ENCODE measurements around the gene CYB5A.
A peak's percentile ranks its signal among the peaks of the same experiment; 100 is the strongest.
"Not testable (repeated sequence)": the region's sequence is repeated elsewhere in the genome, so short reads cannot be mapped to it uniquely, and the experiment has no call there.

The CYB5A gene

DNA sequence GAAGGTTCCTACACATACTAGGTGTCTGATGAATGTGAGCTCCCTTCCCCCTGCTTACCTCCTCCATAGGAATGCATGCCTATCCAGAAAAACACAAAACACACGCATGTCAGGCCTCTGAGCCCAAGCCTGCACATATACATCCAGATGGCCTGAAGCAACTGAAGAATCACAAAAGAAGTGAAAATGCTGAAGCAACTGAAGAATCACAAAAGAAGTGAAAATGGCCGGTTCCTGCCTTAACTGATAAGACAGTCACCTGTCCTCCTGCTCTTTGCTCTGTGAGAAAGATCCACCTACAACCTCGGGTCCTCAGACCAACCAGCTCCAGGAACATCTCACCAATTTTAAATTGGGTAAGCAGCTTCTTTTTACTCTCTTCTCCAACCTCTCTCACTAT, 1.2 kb upstream of the CYB5A start:
- not testable (repeated sequence) for DNase-seq

DNA sequence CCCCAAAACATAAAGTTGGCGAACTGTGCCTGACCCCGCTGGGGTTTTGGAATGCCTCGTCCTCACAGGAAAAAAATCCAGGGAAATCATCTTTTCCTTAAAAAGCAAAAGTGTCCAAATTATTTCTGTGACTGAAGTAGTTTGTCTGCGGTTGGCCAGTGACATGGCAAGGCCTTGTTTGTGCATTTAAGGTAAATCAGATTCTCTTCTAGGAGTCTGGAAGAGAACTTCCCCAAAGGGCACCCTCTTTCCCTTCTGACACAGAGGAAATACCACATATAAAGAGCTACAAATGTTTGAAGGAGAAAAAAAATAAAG, 737 bp upstream of the CYB5A start:
- DNase-seq = no peak

DNA sequence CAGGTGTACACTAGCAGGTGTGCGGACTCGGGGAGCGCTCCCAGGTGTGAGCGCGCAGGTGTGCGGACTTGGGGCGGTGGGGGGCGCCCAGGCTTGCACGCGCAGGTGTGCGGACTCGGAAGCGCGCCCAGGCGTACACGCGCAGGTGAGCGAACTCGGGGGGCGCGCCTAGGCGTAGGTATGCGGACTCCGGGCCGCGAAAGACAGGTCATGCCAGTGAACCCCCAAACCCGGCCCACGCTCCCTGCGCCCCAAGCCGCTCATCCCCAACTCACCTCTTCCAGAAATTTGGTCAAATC, 342 bp downstream of the CYB5A start:
- DNase-seq = no peak

DNA sequence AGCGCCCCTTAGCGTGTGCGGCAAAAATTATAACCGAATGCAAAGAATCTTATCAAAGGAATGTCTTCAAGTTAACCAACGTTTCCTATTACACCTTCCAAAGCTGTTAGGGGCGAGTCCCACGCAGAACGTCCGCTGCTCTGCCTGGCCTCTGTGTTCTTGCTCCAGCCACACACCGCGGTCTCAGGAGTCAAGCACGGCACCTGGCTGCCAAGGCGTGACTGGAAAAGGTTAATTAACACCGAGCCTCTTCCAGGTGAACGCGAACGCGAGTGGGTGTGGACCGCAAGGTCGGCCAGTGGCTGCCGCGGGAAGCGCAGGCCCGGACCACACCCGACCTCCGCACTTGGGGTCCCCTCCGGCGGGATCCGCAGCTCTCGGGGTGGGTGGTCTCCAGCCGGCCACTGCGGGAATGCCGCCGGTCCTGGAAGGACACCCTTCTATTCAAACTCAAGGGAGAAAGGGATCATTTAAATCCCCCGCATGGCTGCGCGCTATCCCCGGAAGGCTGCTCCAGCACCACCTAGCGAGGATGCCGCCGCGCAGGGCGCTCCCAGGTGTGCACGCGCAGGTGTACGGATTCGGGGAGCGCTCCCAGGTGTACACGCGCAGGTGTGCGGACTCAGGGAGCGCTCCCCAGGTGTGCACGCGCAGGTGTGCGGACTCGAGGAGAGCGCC, 830 bp downstream of the CYB5A start:
- peak; percentile 64 for DNase-seq

DNA sequence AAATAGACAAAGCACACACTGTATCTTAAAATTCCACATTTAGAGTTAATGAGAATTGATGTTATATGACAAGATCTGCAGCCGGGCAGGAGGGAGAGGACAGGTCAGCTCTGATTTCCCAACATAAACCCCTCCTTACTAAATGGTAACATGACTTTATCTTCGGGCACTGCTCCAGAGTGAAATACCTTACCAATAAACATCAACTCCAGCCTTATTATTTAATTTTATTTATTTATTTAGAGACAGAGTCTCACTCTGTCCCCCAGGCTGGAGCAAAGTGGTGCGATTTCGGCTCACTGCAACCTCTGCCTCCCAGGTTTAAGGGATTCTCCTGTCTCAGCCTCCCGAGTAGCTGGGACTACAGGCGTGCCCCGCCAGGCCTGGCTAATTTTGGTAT, 1.7 kb downstream of the CYB5A start:
- peak; percentile 13 for DNase-seq

DNA sequence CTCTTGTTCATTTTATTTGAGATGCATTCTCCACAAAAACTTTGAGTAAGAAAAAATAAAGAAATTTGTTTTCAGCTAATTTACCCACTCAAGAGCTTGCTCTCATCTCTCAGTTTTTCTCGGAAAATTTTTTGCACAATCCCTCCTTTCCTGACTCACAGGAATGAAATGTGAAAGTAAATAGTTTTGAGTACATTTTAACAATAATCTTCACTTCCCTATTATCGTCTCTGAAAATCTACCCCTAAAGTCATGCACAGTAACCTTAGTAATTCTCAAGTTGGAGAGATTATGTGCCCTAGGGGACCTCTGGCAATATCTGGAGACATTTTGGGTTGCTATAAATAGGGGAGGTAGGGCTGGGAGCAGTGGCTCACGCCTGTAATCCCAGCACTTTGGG, 2.6 kb downstream of the CYB5A start:
- DNase-seq = no peak

DNA sequence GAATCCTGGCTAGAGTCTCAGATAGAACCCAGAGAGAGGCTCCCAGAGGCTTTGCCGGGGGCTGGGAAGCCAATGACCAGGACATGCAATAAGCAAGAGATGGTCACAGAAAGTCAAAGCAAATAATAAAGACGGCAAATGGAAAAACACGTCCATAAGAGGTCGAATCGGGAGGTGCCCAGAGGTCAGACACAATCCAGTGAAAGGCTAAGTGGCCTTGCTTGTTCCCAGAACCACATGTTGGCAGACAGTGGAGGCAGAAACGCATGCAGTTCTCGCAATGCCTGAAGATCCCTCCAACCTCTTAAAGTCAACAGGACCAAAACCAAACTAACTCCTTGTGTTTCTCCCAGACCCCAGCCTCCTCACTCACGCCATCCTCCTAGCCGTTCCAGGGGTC, 3.0 kb downstream of the CYB5A start:
- DNase-seq = peak; percentile 19

DNA sequence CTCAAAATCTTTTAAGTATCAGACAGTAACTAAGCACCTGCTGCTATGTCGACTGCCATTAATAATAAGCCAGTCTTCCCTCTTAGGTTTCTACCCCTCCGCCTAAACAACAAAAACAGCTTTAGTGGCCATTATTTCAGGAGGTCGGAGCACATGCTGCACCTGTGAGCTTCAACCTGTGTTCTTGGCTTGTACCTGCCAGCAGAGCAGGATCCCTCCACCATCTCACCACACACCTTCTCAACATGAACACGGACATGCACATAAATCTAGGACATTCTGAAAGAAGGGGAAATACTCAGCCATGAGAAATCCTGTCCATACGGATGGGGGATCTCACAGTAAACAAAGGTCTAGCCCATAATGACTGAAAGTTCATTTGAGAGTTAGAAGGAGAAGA, 3.7 kb downstream of the CYB5A start:
- DNase-seq = peak; percentile 46

DNA sequence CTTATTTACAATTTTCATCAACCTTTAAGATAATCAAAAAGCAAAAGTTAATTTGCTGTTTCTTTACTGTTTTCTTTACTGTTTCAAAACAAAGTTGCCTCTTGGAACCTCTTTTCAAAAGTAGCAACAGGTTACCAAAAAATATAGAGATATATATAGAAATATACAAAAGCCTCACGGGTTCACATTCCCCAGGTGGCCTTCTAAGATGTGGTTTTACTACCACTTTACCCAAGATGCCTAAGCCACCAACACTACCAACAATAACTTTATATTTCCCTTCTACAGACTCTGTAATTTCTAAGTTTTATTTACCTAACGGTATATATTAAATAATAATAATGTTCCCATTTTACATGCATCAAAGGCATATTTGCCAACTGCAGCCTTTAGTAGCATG, 4.9 kb downstream of the CYB5A start:
- no peak for DNase-seq

DNA sequence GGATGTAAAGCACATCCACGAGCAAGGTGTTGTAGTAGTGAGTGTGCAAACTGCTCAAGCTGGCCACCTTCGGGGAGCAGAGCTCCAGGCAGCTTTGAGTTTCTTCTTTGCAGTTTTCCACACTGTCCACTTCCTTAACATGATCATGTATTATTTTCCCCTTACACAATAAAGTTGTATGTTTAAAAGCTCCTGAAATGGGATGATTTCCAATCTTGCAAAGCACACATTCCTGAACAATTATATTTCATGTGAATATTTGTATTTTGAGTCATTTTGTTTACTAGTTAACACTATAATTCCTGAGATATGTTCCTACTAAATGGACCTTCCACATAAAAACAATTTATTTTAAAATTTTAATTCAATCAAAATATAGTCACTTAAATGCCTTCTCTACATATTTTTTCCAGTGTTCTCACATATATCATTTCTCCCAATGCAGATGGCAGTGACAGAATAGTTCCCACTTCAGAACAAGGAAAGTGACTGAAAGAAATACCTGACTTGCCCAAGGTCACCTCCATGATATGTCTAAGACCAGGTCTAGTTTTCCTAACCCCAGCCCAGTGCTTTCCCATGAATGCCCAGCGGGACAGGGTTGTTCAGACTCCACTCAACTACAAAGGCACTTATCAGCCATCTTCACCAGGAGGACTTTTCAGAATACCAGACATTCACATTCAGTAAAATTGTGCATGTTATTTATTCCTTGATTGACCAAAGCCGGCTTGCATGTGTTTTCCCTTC, 5.5 kb downstream of the CYB5A start:
- no peak for DNase-seq

DNA sequence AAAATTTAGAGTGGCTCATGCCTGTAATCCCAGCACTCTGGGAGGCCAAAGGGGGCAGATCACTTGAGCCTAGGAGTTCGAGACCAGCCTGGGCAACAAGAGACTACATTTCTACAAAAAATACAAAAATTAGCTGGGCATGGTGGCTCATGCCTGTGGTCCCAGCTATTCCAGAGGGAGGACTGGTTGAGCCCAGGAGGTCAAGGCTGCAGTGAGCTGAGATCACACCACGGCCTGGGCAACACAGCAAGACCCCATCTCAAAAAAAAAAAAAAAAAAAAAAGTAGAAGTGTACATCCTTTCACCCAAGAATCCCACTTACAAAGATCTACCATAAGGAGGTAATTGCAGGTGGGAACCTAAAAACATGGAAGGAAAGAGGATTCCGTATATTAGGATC, 6.2 kb downstream of the CYB5A start:
- not testable (repeated sequence) for DNase-seq

DNA sequence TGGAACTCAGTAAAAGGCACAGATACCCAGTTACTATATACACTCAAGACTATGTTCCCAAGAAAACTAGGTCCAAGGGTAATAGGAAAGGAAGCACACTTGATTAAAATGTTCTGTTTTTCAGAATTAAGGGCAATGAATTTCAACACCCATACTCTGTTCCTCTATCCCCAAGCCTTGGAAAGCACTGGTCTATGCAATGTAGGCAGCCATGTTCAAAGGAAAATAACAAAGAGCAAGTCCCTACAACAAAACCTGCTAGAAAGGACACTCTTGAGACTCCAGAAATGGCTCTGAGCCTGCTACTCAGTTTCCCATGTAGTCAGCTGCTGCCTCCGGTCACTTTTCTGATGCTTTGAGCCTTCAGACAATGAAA, 6.8 kb downstream of the CYB5A start:
- DNase-seq = no peak

DNA sequence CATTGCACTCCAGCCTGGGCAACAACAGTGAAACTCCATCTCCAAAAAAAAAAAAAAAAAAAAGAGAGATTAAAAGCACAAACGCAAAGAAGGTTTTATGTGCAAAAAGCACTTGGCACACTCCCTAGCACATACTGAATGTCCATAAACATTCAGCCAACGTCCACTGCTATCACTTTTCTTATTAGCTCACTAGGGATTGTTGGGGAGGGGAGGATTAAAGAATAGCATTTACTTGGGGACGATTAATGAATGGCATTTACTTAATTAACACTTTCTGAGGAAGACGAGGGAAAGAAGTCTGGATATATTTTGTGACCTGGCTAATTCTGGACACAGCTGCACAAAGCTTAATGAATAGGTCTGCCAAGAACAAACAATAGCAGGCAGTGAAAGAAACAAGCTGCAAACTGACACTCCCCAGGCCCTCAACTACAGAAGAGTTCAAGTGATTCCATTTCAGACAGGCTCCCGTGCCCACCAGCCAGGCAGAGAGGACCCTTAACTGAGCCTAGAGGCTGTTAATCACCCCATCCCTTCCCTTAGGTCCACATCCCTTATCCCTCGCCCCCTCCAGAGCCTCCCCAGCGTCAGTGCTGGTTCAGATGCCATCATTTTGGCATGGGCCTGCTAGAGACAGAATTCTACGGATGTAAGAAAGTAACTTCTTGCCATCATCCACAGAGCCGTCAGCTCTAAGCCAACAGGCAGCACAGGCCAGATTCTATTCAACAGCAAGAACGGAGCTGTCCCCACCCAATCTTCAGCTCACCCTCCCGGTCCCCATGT, 7.4 kb downstream of the CYB5A start:
- DNase-seq = no peak

DNA sequence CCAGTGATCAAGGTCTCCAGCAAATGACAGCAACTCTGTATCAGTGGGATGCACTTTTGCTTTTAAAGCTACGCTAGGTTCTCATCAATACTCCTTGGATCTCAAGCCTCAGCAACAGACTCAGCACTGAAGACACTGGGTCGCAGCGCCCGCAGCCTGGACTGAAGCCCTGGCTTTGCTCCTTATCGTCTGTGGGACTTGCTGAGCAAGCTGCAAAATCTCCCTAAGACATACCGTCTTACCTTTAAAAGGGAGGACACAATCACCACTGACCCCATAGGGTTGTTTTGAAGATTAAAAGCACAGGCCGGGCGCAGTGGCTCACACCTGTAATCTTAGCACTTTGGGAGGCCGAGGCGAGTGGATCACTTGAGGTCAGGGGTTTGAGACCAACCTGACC, 8.1 kb downstream of the CYB5A start:
- DNase-seq = no peak

DNA sequence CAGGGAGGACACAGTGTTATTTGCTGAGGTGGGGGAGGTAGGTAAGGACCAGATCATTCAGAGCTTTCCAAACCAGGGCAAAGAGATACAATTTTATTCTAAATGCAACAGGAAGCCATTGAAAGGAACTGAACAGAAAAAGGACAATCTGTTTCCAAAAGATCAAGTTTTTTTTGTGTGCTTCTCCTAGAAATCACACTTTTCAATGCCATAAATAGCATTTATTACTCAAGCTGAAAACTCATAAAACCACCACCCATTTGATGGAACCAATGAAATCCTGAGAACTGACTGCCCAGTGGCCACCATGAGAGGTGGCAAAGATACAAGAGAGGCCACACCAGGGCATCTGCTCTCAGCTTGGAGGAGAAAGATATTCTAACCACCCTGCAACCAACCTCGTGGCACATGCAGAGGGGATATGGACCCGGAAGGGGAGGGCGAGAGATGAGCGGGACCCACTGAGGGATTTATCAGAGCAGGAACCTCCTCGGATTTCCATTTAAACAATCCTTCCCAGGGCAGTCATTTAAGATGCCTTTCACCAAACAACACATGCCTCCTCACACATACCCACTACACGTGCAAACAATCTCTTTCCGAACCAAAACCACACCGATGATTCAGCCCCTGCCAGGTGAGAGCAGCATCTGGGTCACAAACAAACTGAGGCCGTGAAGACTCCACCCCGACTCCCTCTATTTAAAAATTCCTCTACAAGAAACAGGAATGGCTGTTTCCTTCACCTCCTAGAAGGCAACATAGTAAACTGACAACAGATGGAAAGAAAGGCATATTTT, 8.8 kb downstream of the CYB5A start:
- no peak for DNase-seq

DNA sequence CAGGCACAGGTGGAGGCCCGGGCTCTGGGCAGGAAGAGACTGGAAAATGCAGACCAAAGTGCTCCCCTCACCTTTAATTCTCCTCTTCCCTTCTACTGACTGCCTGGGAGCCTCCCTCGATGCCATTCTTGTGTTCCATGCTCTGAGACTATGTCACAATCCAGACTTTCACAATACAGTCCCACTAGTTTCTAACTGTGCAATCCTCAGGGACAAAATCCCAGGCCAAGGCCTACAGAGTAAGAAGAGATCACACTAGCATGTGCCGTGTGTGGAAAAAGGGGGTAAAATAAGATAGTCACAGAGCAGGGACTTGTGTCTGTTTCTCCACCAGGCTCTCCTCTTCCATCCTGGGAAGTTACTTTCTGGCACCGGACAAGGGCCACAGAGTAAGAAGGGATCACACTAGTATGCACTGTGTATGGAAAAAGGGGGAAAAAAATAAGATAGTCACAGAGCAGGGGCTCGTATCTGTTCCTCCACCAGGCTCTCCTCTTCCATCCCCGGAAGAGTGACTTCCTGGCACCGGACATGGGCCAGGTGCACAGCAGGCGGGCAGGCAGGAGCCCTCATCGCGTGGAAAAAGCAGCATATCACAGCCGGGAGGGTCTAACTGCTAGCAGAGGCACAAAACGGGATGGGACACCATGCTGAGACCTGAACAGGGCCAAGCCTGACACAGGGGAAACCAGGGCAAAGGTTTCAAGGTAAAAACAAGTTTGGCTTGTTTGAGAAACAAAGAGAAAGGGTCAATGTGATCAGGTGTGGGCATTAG, 9.6 kb downstream of the CYB5A start:
- no peak for DNase-seq

DNA sequence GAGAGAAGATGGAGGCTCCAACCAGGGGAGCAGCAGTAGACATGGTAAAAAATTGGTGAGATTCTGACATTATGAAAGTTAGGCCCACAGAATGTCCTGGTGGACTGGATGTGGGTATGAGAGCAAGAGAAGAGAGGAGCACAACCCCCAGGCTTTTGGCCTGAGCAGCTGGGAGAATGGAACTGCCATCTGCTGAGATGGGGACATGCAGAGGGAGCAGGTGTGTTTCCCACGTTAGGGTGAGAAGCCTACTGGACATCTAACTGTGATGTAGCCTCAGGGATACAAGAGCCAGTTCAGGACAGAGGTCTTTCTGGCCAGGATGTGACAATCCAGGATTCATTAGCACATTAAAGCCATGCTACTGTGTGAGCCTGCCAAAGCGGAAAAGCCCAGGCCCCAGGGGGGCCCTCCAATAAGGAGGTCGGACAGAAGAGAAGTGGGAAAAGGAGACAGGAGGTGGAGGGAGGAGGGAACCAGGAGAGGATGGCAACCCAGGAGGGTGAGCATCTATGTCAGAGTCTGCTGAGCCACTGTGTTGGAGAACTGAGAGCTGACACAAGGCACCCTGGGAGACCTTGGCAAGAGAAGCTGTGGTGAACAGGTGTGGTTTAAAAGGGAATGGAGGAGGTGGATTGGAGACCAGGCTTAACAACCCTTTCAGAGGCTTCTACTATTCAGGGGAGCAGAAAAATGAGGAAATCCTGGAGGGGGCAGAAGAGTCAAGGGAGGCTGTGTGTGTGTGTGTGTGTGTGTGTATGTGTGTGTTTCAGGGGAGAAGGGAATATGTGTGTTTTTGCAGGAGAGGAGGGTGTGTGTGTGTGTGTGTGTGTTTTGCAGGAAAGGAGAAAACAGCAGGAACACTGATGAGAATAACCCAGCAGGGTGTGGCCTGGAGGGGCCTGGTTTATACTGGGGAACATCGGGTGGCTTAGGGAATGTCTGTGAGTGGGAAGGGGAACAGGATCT, 10.5 kb downstream of the CYB5A start:
- no peak for DNase-seq

DNA sequence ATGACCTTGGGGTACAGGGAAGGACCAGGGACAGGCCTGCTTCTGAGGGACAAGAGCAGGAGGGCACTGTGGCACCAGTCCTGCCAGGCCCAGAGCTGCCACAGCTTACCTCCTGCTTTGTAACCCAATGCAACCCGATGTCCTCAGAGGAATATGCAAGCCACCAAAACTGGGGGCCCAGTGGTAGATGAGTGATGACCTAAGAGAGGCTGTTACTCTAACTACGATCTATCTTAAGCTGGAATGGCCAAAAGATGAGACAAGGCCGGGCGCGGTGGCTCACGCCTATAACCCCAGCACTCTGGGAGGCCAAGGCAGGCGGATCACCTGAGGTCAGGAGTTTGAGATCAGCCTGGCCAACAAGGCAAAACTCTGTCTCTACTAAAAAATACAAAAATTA, 12.8 kb downstream of the CYB5A start:
- DNase-seq = no peak

DNA sequence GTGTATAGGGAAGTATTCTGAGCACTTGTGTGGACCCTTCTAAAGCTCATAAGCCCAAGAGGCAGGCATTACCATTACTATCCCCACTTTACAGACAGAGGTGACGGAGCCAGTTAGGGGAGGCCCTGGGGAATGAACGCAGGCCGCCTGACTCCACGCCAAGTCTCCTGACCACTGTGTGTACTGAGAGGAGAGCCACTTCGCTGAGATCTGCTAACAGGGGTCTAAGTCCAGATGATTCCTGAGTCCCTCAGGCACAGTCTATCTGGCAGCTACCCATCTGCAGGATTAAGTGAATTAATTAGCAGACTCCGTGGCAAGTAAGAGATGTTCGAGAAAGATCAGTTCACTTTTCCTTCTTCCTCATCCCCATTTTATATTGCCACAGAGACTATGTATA, 13.7 kb downstream of the CYB5A start:
- no peak for DNase-seq

DNA sequence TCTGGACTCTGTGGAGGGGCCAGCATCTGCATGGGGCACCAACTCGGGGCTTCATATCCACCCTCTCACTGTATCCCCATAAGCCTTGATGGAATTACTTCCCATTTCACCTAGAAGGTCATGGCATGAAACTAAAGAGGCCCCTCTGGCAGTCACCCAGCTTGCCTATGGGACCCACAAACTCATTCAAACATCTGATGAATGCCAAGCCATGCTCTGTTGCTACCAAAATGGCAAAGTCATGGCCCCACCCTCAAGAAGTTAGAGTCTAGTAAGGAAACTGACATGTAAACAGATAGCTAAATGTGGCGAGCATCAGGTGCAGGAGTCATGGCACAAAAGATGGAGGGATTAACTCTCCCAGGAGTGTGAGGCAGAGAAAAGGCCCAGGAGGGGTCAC, 14.5 kb downstream of the CYB5A start:
- no peak for DNase-seq

DNA sequence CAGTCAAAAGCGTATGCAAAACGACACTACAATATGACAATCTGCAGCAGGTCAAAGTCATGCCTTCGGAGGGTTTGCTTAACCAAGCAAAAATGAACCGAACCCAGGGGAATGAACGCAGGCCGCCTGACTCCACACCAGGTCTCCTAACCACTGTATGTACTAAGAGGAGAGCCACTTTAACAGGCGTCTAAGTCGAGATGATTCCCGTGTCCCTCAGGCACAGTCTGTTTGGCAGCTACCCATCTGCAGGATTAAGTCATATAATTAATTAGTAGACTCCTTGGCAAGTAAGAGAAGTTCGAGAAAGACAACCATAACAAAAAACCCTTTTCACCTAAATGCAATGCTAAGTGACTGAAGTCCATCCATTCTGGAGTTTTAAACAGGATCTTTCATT, 15.2 kb downstream of the CYB5A start:
- no peak for DNase-seq

DNA sequence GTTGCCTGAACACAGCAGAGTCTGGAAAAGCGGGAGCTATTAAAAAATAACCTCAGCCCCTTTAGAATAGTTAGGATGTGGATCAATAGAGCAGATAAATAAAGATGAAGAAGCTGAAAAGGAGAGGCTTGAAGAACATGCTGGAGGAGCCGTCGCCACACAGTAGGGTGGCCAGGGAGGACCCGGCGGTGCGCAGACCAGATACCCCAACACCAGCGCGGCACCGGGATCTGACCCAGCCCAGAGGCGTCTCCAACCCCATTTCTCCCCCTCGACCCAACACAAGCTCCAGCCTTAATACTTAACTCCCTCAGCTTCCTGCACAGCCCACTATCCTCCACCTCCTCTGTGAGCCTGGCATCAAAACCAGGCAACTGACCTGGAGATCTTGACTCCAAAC, 16.0 kb downstream of the CYB5A start:
- no peak for DNase-seq
